K562 (cell line): Measurements from ENCODE around the gene SLC2A10. TPM values are rescaled to one million over a fixed set of nuclear protein-coding genes. Genes with fewer than 3 reads are reported as not detected.

Experiments used
- ATAC-seq: fragments of 200-7000 bp; cut with Tn5 transposase; 3 replicates; pipeline ENCODE4 v1.9.1; 2020; ENCODE audit warnings: moderate library complexity
- BruUV-seq: library from RNA; stranded (reverse); fragments of 400-500 nt; replicated peaks from 2 replicates; lab custom pipeline; 2021; lab: Mats Ljungman, UMichigan
- CTCF ChIA-PET: fragments of 300-600 bp; formaldehyde crosslinking; extraction: SDS; loops from one replicate; lab custom pipeline; 2021; ENCODE audit warnings: low intra/inter-chr PET ratio; lab: Yijun Ruan, JAX
- POLR2A ChIA-PET: fragments of 300-600, 350-650 bp; sonication (Branson Sonifier 250); formaldehyde crosslinking; extraction: SDS; loops from one replicate; lab custom pipeline; 2021; ENCODE audit warnings: antibody characterized with exemption, inconsistent platforms; lab: Yijun Ruan, JAX
- DNase-seq, 4 experiments: peaks; one replicate each; pipeline versions ENCODE4 v3.0.0 to v3.0.0-alpha.2; 2011 to 2018; ENCODE audit warnings: low spot score in 3 of 4, mixed read lengths in 3 of 4; ENCODE audit errors: extremely low read depth in 1 of 4
- FAIRE-seq: peaks from 2 replicates; lab custom pipeline; 2011; peaks lifted over from hg19 to GRCh38; lab: Jason Lieb, UNC
- H2AFZ ChIP-seq: 2 replicates; pipeline ENCODE4 v1.6.0; 2011; ENCODE audit warnings: low read depth, low read length, control low read depth, inconsistent platforms
- H3K27ac ChIP-seq: fragments of 200-600 bp; 3 replicates; pipeline ENCODE4 v1.8.0; 2011; ENCODE audit warnings: low read depth, mild to moderate bottlenecking, control low read depth, inconsistent platforms, low read length, moderate library complexity, mixed read lengths; ENCODE audit errors: extremely low read depth
- H3K27me3 ChIP-seq, 2 experiments: fragments of 300-600 bp in 1 of 2; 2 replicates in 1 of 2; 3 replicates in 1 of 2; pipeline versions ENCODE4 v1.6.0 to v1.8.0; 2011; ENCODE audit warnings: inconsistent platforms in 2 of 2, low read length in 2 of 2, mild to moderate bottlenecking in 1 of 2, mixed read lengths in 1 of 2, moderate library complexity in 1 of 2; ENCODE audit not compliant: control insufficient read depth in 2 of 2, insufficient read depth in 2 of 2
- H3K36me3 ChIP-seq: fragments of 300-600 bp; 3 replicates; pipeline ENCODE4 v1.8.0; 2011; ENCODE audit warnings: mild to moderate bottlenecking, low read length, inconsistent platforms; ENCODE audit not compliant: control insufficient read depth, insufficient read depth
- H3K4me1 ChIP-seq, 2 experiments: fragments of 200-600 bp in 1 of 2; replicated peaks in 1 of 2; 2 replicates in 1 of 2; 3 replicates in 1 of 2; pipeline versions ENCODE4 v1.5.1 to v1.8.0; 2011; ENCODE audit warnings: inconsistent platforms in 2 of 2, low read length in 2 of 2, mild to moderate bottlenecking in 1 of 2, mixed read lengths in 1 of 2, moderate library complexity in 1 of 2; ENCODE audit not compliant: control insufficient read depth in 2 of 2, insufficient read depth in 2 of 2
- H3K4me2 ChIP-seq: 2 replicates; pipeline ENCODE4 v1.6.1; 2011; ENCODE audit warnings: low read length, control low read depth, inconsistent platforms, mixed read lengths; ENCODE audit not compliant: insufficient read depth
- H3K4me3 ChIP-seq: fragments of 200-600 bp; sonication (generic), shearing (Covaris generic); 2 replicates; pipeline ENCODE4 v1.5.1; 2016; ENCODE audit warnings: control low read depth, inconsistent platforms
- H3K79me2 ChIP-seq: fragments of 200-600 bp; 3 replicates; pipeline ENCODE4 v1.8.0; 2011; ENCODE audit warnings: low read length, inconsistent platforms; ENCODE audit not compliant: control insufficient read depth, insufficient read depth
- H3K9ac ChIP-seq, 2 experiments: 2 replicates each; pipeline versions ENCODE4 v1.6.0 to v1.6.1; 2011; ENCODE audit warnings: low read depth in 2 of 2, low read length in 2 of 2, control low read depth in 1 of 2, inconsistent platforms in 1 of 2, mild to moderate bottlenecking in 1 of 2, mixed read lengths in 1 of 2; ENCODE audit not compliant: insufficient read depth in 1 of 2
- H3K9me1 ChIP-seq: one replicate; pipeline ENCODE4 v1.6.0; 2011; ENCODE audit warnings: inconsistent platforms, mild to moderate bottlenecking, low read length, moderate library complexity; ENCODE audit not compliant: control insufficient read depth, insufficient read depth
- H3K9me3 ChIP-seq: replicated peaks from 2 replicates; pipeline ENCODE4 v1.5.1; 2011; ENCODE audit warnings: low read depth, low read length, inconsistent platforms; ENCODE audit not compliant: control insufficient read depth, insufficient read depth
- H4K20me1 ChIP-seq: replicated peaks from 2 replicates; pipeline ENCODE4 v1.6.1; 2011; ENCODE audit warnings: low read length, inconsistent platforms, mixed read lengths; ENCODE audit not compliant: control insufficient read depth, insufficient read depth
- RBBP5 ChIP-seq: fragments of 200-600 bp; sonication (generic); IDR thresholded peaks from 2 replicates; pipeline ENCODE4 v1.6.1; 2012; ENCODE audit warnings: borderline replicate concordance, mild to moderate bottlenecking, low read length, control low read depth, inconsistent platforms; ENCODE audit not compliant: insufficient read depth, poor library complexity, severe bottlenecking
- SMARCA4 ChIP-seq: fragments of 450-650 bp; IDR thresholded peaks from 2 replicates; pipeline ENCODE4 v1.6.1; 2016
- ZFP30 ChIP-seq: fragments of 250-450 bp; sonication (Bioruptor Pico); IDR thresholded peaks from 2 replicates; pipeline ENCODE4 v1.8.0; 2022; ENCODE audit warnings: moderate library complexity, mild to moderate bottlenecking, inconsistent platforms, borderline replicate concordance
- WGBS: fragments of 100-300 bp; shearing (Covaris generic); methylation state at CpG from one replicate; pipeline ENCODE4 v1.1.6; 2016; ENCODE audit warnings: low coverage, mixed read lengths; ENCODE audit not compliant: insufficient coverage; ENCODE audit errors: missing lambda C conversion rate; 5-methylcytosine and 5-hydroxymethylcytosine counted together
- in situ Hi-C: fragments of 300-500 bp; cut with MboI; formaldehyde crosslinking; loops from 4 replicates; pipeline ENCODE4 v1.15.0; 2018; ENCODE audit warnings: inconsistent platforms, mixed read lengths
- intact Hi-C: fragments of 100-400 bp; cut with micrococcal nuclease; formaldehyde crosslinking; loops from 2 replicates; pipeline ENCODE4 v1.14.2; 2022
- polyA plus RNA-seq, 8 experiments: library from polyadenylated mRNA; depleted of rRNA in 4 of 8; stranded (reverse) in 5 of 8; unstranded in 3 of 8; fragments of >200 nt; fragmentation: Nextera tagmentation in 2 of 8; fragmentation: Illumina TruSeq in 1 of 8; extraction: Ambion mirVana in 2 of 8; extraction: Trizol in 1 of 8; gene quantifications; 2 replicates each; pipeline versions ENCODE4 v1.2.1 to v1.2.3, GENCODE V29; 2011 to 2014; ENCODE audit warnings: inconsistent platforms in 1 of 8, missing spikeins in 1 of 8
- total RNA-seq, 7 experiments: library from RNA; depleted of rRNA in 6 of 7; stranded (reverse); fragments of >200 nt in 6 of 7; fragmentation: Illumina TruSeq in 2 of 7; extraction: Trizol in 2 of 7; gene quantifications; 2 replicates each; pipeline versions ENCODE4 v1.2.1 to v1.2.3, GENCODE V29; 2011 to 2021; ENCODE audit warnings: low replicate concordance in 1 of 7
- TF ChIP-seq, protein P1 (sequence below): fragments of 450-650 bp; formaldehyde crosslinking; IDR thresholded peaks from 2 replicates; pipeline ENCODE4 v1.4.0; 2020; ENCODE audit warnings: mild to moderate bottlenecking, moderate library complexity
- TF ChIP-seq, protein P2 (sequence below): fragments of 450-650 bp; IDR thresholded peaks from 2 replicates; pipeline ENCODE4 v1.7.1; 2018; ENCODE audit warnings: mild to moderate bottlenecking, low read depth; ENCODE audit not compliant: partially characterized antibody
- TF ChIP-seq, protein P3 (sequence below): fragments of 250-450 bp; sonication (Bioruptor Pico); IDR thresholded peaks from 2 replicates; pipeline ENCODE4 v1.5.0; 2020; ENCODE audit warnings: mild to moderate bottlenecking

SLC2A10 gene
- total and polyA plus RNA-seq, 9 of the 15 experiments (the other 6 are each of a cell fraction or from before 2014, with no cell fraction given): 0.01 to 1.8 (median 0.10) TPM

DNA sequence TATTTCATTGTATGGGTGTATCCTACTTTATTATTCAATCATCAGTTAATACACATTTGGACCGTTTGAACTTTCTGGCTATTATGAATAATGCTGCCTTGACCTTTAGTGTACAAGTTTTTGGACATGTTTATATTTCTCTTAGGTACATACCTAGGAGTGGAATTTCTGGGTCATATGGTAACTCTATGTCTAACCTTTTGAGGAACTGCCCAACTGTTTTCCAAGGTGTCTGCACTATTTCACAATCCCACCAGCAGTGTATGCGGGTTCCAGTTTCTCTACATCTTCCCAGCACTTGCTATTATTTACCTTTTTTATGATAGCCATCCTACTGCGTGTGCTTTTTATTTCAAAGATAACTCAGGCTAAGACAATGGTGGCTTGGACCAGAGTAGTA is 43.8 kb upstream of the SLC2A10 start:
- DNase-seq (no peak), FAIRE-seq (no peak), ATAC-seq (no peak)
- Histone ChIP-seq H2AFZ (no peak overlapping the region), H3K36me3 (peaks cover 19% of the 10 kb centered on the region; the same call in 2 of the 3 replicates), H4K20me1 (no peaks in the 10 kb centered on the region), H3K79me2 (no peaks in the 10 kb centered on the region), H3K27ac (no peak overlapping the region), H3K27me3 (no peaks in the 10 kb centered on the region), H3K4me2 (no peak overlapping the region), H3K4me3 (no peak overlapping the region), H3K9me1 (peaks cover 4% of the 10 kb centered on the region), H3K4me1 (no peaks in the 10 kb centered on the region), H3K9ac (no peak overlapping the region), H3K9me3 (no peaks in the 10 kb centered on the region)
- TF ChIP-seq ZFP30 (CRISPR knock-in tag) (no peak), SMARCA4 (no peak), RBBP5 (no peak)
- TF ChIP-seq, protein P1, sequence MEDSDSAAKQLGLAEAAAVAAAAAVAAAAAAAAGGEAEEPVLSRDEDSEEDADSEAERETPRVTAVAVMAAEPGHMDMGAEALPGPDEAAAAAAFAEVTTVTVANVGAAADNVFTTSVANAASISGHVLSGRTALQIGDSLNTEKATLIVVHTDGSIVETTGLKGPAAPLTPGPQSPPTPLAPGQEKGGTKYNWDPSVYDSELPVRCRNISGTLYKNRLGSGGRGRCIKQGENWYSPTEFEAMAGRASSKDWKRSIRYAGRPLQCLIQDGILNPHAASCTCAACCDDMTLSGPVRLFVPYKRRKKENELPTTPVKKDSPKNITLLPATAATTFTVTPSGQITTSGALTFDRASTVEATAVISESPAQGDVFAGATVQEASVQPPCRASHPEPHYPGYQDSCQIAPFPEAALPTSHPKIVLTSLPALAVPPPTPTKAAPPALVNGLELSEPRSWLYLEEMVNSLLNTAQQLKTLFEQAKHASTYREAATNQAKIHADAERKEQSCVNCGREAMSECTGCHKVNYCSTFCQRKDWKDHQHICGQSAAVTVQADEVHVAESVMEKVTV: no peak
- TF ChIP-seq, protein P2, sequence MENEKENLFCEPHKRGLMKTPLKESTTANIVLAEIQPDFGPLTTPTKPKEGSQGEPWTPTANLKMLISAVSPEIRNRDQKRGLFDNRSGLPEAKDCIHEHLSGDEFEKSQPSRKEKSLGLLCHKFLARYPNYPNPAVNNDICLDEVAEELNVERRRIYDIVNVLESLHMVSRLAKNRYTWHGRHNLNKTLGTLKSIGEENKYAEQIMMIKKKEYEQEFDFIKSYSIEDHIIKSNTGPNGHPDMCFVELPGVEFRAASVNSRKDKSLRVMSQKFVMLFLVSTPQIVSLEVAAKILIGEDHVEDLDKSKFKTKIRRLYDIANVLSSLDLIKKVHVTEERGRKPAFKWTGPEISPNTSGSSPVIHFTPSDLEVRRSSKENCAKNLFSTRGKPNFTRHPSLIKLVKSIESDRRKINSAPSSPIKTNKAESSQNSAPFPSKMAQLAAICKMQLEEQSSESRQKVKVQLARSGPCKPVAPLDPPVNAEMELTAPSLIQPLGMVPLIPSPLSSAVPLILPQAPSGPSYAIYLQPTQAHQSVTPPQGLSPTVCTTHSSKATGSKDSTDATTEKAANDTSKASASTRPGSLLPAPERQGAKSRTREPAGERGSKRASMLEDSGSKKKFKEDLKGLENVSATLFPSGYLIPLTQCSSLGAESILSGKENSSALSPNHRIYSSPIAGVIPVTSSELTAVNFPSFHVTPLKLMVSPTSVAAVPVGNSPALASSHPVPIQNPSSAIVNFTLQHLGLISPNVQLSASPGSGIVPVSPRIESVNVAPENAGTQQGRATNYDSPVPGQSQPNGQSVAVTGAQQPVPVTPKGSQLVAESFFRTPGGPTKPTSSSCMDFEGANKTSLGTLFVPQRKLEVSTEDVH: no peak
- TF ChIP-seq, protein P3, sequence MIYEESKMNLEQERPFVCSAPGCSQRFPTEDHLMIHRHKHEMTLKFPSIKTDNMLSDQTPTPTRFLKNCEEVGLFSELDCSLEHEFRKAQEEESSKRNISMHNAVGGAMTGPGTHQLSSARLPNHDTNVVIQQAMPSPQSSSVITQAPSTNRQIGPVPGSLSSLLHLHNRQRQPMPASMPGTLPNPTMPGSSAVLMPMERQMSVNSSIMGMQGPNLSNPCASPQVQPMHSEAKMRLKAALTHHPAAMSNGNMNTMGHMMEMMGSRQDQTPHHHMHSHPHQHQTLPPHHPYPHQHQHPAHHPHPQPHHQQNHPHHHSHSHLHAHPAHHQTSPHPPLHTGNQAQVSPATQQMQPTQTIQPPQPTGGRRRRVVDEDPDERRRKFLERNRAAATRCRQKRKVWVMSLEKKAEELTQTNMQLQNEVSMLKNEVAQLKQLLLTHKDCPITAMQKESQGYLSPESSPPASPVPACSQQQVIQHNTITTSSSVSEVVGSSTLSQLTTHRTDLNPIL (CRISPR knock-in tag): no peak
- intact Hi-C loops (no loop called here), in situ Hi-C loops (no loop called here)
- POLR2A ChIA-PET: no interaction called here
- CTCF ChIA-PET: interaction anchor here (0.6 kb wide), 1 partner anchor 253 kb away, joined by 4 read pairs; no protein-coding TSS in a partner anchor
- WGBS: 58% methylated on average over 3 of the region's 3 CpGs
- no TSS peak for BruUV-seq
